Omental fat pad (tissue), 4 donors: ENCODE data around the gene EIF2A. TPM values are rescaled to one million over a fixed set of nuclear protein-coding genes. Genes with fewer than 3 reads are reported as not detected.

ENCODE experiments used
- ATAC-seq: fragments of 150-250 bp; one replicate; pipeline ENCODE4 v1.9.1; 2016; ENCODE audit warnings: mild to moderate bottlenecking, moderate library complexity; ENCODE audit not compliant: low FRiP score
- DNase-seq: peaks from one replicate; pipeline ENCODE4 v3.0.0-alpha.2; 2019; ENCODE audit warnings: low spot score
- total RNA-seq, 4 donors: library from RNA; depleted of rRNA; stranded (reverse); fragments of >200 nt; gene quantifications; one replicate each; pipeline ENCODE4 v1.1.0, GENCODE V29; 2016
- TF ChIP-seq, protein P1 (sequence below), 3 donors: fragments of 450-650 bp; IDR thresholded peaks; one replicate each; pipeline ENCODE4 v1.5.1; 2016 to 2017; ENCODE audit warnings: antibody characterized with exemption in 3 of 3, mild to moderate bottlenecking in 3 of 3, moderate library complexity in 2 of 3

Gene EIF2A
- total RNA-seq, 4 donors from 2014 or later: 134 to 164 (median 155) TPM

DNA sequence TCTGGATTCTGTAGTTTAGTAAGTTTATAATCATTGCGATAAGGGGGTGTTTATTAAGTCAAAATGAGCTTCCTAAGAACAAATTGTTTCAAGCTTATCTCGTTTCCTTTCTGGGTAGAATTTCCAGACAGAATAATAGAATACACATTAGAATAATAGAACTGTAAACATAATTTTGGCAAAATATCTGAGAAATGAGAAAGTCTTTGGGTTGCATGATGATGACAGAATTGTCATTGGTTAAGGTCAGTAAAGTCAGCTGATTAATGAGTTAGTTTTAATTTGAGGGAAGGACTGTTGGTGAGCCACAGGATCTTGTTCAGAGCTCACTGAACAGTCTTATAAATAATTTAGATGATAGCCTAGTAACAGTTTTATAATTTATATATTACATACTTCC, 10.2 kb downstream of the EIF2A start:
- no peak for DNase-seq
- TF ChIP-seq, protein P1, sequence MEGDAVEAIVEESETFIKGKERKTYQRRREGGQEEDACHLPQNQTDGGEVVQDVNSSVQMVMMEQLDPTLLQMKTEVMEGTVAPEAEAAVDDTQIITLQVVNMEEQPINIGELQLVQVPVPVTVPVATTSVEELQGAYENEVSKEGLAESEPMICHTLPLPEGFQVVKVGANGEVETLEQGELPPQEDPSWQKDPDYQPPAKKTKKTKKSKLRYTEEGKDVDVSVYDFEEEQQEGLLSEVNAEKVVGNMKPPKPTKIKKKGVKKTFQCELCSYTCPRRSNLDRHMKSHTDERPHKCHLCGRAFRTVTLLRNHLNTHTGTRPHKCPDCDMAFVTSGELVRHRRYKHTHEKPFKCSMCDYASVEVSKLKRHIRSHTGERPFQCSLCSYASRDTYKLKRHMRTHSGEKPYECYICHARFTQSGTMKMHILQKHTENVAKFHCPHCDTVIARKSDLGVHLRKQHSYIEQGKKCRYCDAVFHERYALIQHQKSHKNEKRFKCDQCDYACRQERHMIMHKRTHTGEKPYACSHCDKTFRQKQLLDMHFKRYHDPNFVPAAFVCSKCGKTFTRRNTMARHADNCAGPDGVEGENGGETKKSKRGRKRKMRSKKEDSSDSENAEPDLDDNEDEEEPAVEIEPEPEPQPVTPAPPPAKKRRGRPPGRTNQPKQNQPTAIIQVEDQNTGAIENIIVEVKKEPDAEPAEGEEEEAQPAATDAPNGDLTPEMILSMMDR (IDR thresholded peaks at IDR 0.05): no peak
- ATAC-seq: no peak

DNA sequence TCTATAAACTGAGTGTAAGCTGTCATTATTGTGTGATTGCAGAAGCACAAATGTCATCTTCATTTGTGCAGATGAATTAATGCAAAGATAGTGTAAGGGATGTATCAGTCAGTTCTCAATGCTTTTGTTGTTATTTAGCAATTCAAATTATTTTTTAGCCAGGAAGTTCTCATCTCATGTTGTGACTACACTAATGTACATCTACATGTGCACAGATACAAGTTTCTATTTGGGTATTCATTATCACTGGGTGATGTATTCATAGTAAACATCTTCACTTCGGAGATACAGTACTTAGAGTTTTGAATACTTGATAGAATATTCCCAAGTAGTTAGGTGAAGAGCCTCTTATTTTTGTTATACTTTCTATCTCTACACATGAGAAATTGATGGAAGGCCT, 11.1 kb downstream of the EIF2A start:
- TF ChIP-seq, protein P1 (IDR thresholded peaks at IDR 0.05): no peak
- no peak for DNase-seq
- no peak for ATAC-seq

DNA sequence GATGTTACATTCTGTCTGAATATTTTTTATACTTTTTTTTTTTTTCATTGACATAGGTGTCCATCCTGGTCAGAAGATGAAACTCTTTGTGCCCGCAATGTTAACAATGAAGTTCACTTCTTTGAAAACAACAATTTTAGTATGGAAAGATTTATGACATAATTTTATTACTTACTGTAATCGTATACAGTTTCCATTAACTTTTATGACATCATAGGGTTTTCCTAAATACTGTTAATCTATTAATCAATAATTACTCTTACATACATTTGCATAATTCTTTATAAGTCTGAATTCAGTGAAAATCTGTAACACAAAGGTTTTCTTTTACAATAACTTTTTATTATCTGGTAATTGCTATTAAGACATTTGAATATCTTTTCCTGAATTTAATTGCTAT, 17.7 kb downstream of the EIF2A start:
- TF ChIP-seq, protein P1 (IDR thresholded peaks at IDR 0.05): no peak
- no peak for DNase-seq

DNA sequence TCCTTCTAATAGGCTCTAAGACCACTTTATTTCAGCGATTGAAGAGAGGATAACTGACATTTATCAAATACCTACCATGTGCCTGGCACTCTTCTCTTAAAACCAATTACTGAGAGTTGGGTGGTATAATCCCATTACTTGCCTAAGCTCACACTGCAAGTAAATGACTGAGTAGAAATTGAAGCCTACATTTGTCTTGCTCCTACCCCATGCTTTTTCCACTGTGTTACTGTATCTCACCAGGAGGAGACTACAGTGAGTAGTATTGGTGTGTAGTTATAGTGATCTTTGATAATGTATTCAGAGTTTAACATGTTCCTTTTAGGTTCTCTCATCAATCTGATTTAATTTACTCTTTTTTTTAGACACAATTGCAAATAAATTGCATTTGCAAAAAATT, 20.7 kb downstream of the EIF2A start:
- no peak for DNase-seq
- no peak for ATAC-seq
- TF ChIP-seq, protein P1 (IDR thresholded peaks at IDR 0.05): no peak

More for the DNA sequence above, 17.7 kb downstream of the EIF2A start:
- no peak for ATAC-seq

DNA sequence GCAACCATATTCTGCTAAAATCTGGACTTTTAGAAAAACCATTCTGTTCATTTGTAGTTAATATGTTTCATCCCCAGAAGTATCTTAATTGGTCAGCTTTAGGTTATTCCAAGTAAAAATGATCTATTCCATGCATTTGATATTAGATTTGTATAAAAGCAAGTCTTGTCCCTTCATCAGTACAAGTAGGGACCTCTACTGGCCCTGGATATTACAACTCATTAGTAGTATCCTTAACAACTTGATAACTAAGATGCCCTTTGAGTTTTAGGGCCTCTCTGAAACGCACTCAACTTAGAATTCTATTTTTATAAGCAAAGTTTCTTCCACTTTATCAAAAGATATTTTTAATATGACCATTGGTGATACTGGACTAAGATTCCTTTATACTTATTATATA, 31.3 kb downstream of the EIF2A start:
- no peak for DNase-seq
- no peak for ATAC-seq
- TF ChIP-seq, protein P1 (IDR thresholded peaks at IDR 0.05): no peak

DNA sequence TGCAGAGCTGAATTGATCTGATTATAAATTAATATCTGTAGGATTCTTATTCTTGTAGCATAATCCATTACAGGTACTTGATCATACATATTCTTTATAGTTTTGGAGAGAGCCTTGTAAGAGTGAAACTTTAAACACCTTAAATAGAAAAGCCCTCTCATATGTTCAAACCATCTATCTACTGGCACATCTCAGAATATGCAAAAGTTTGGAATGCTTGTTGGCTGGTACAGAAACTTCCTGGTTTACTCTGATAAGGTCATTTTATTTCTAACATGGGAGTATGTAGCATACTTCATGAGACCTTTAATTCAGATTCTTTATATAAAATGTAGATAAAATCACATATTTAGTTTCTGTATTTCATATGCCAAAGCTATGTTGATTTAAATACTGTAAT, 34.6 kb downstream of the EIF2A start:
- no peak for ATAC-seq
- DNase-seq: no peak
- TF ChIP-seq, protein P1 (IDR thresholded peaks at IDR 0.05): no peak

DNA sequence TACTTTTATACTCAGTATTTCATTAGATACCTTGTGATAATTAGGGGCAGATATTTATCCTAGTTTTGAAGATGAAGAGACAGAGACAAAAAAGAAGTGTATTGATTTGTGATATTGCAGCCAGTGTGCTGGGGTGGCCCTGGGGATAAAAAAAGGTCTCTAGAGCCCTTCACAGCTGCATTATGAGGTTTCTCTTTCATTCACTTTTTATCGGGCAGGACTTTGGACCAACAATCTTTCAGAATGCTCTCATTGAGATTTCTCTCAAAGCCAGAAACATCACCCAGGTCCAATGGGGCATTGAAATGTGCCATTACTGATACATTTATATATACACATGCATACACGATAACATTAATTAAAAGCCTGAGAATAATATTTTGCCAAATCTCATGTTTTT, 36.0 kb downstream of the EIF2A start:
- TF ChIP-seq, protein P1 (IDR thresholded peaks at IDR 0.05): no peak
- ATAC-seq: no peak
- DNase-seq: no peak
